ENCODE results near the gene FLAD1. TPM values are rescaled to one million over a fixed set of nuclear protein-coding genes. Genes with fewer than 3 reads are reported as not detected.

The FLAD1 gene
- total RNA-seq, 1 donor from 2014 or later, result 69.0 TPM

GRCh38 chr1:154988058-154988954, 5.2 kb downstream of the FLAD1 start:
- ATAC-seq (ENCODE audit: low read depth) (no peak), DNase-seq (no peak)
- TF ChIP-seq CTCF (IDR thresholded peaks at IDR 0.05), result no peak
- intact Hi-C loops (cut with micrococcal nuclease), result no loop called here
- ChIA-PET CTCF (interaction anchor here (1.2 to 1.4 kb wide), 2 partner anchors 11 to 29 kb away, joined by 3 to 4 read pairs; no protein-coding TSS in a partner anchor), POLR2A (interaction anchor here (0.6 to 2.4 kb wide), 4 partner anchors 12 to 430 kb away, joined by 3 to 9 read pairs (median 6); partner anchors contain the start of genes CKS1B and UBE2Q1)
- Mint-ChIP-seq H3K9me3 (no peaks in the 10 kb centered on the region), H3K27ac (no peak overlapping the region), H3K27me3 (no peaks in the 10 kb centered on the region), H3K4me1 (peaks cover 14% of the 10 kb centered on the region), H3K36me3 (ENCODE audit: low read depth) (peaks cover 44% of the 10 kb centered on the region), H3K4me3 (no peak overlapping the region)

GRCh38 chr1:154989195-154989860, 6.2 kb downstream of the FLAD1 start:
- ChIA-PET CTCF (no interaction called here), POLR2A (no interaction called here)
- DNase-seq (no peak), ATAC-seq (ENCODE audit: low read depth) (no peak)
- no peak overlapping the region for H3K4me3 Mint-ChIP-seq
- peaks cover 44% of the 10 kb centered on the region for H3K36me3 Mint-ChIP-seq (ENCODE audit: low read depth)
- H3K4me1 Mint-ChIP-seq, result peaks cover 10% of the 10 kb centered on the region
- intact Hi-C loops (cut with micrococcal nuclease), result no loop called here
- H3K9me3 Mint-ChIP-seq, result no peaks in the 10 kb centered on the region
- H3K27me3 Mint-ChIP-seq, result no peaks in the 10 kb centered on the region
- TF ChIP-seq CTCF (IDR thresholded peaks at IDR 0.05), result no peak
- H3K27ac Mint-ChIP-seq, result no peak overlapping the region

- Mint-ChIP-seq H3K4me1 (peaks cover 7% of the 10 kb centered on the region), H3K36me3 (ENCODE audit: low read depth) (peaks cover 44% of the 10 kb centered on the region), H3K9me3 (no peaks in the 10 kb centered on the region), H3K27ac (no peak overlapping the region), H3K4me3 (no peak overlapping the region), H3K27me3 (no peaks in the 10 kb centered on the region)
- ATAC-seq (ENCODE audit: low read depth) (no peak), DNase-seq (no peak)
- CTCF ChIA-PET, result no interaction called here
- TF ChIP-seq CTCF (IDR thresholded peaks at IDR 0.05), result no peak
- POLR2A ChIA-PET, result no interaction called here
- intact Hi-C loops (cut with micrococcal nuclease), result no loop called here
These were observed 7.1 kb downstream of the FLAD1 start for GRCh38 chr1:154990276-154990675.

GRCh38 chr1:154992721-154993571, 9.8 kb downstream of the FLAD1 start:
- Mint-ChIP-seq H3K4me1 (peaks cover 10% of the 10 kb centered on the region), H3K9me3 (no peaks in the 10 kb centered on the region), H3K27ac (no peak overlapping the region), H3K27me3 (no peaks in the 10 kb centered on the region), H3K4me3 (no peak overlapping the region), H3K36me3 (ENCODE audit: low read depth) (peaks cover 37% of the 10 kb centered on the region)
- POLR2A ChIA-PET, result interaction anchor here (0.8 to 2.5 kb wide), 5 partner anchors 10 to 28 kb away, joined by 3 to 11 read pairs (median 5); partner anchors contain the start of gene FLAD1
- no peak for DNase-seq
- no peak for ATAC-seq (ENCODE audit: low read depth)
- TF ChIP-seq CTCF (IDR thresholded peaks at IDR 0.05), result no peak
- intact Hi-C loops (cut with micrococcal nuclease), result no loop called here
- CTCF ChIA-PET, result interaction anchor here (0.9 to 3.0 kb wide), 3 partner anchors 14 to 32 kb away, joined by 3 to 14 read pairs (median 3); partner anchors contain the start of gene PYGO2

Measured in activated B cell treated with CpG ODN at 0.5 μM for 24 hours (primary cell).